Bronchial epithelial cell (primary cell): ENCODE measurements around the gene FMO4. TPM values are rescaled to one million over a fixed set of nuclear protein-coding genes. Genes with fewer than 3 reads are reported as not detected.
A peak's percentile ranks its signal among the peaks of the same experiment; 100 is the strongest.
"Not testable (repeated sequence)": the region's sequence is repeated elsewhere in the genome, so short reads cannot be mapped to it uniquely, and the experiment has no call there.

Experiments used
- DNase-seq: peaks from one replicate; pipeline ENCODE4 v3.0.0-alpha.2; 2010; ENCODE audit warnings: low read depth
- FAIRE-seq: peaks from 2 replicates; lab custom pipeline; 2011; peaks lifted over from hg19 to GRCh38; lab: Jason Lieb, UNC
- H3K27me3 ChIP-seq: 2 replicates; pipeline ENCODE4 v1.5.1; 2011; ENCODE audit warnings: low read length; ENCODE audit not compliant: control insufficient read depth, insufficient read depth
- H3K36me3 ChIP-seq: 2 replicates; pipeline ENCODE4 v1.5.1; 2011; ENCODE audit warnings: low read length; ENCODE audit not compliant: control insufficient read depth, insufficient read depth
- H3K4me3 ChIP-seq: 2 replicates; pipeline ENCODE4 v1.5.1; 2011; ENCODE audit warnings: mild to moderate bottlenecking, low read depth, low read length, control low read depth
- total RNA-seq: library from RNA; depleted of rRNA; stranded (reverse); fragments of >200 nt; gene quantifications from 2 replicates; pipeline ENCODE4 v1.2.1, GENCODE V29; 2014
- TF ChIP-seq, protein P1 (sequence below): IDR thresholded peaks from 2 replicates; pipeline ENCODE4 v1.5.1; 2011; ENCODE audit warnings: mild to moderate bottlenecking, moderate library complexity, low read length, control low read depth, inconsistent platforms; ENCODE audit not compliant: insufficient read depth, severe bottlenecking

FMO4 gene
- total RNA-seq, 1 donor from 2014 or later = 0.79 TPM

DNA sequence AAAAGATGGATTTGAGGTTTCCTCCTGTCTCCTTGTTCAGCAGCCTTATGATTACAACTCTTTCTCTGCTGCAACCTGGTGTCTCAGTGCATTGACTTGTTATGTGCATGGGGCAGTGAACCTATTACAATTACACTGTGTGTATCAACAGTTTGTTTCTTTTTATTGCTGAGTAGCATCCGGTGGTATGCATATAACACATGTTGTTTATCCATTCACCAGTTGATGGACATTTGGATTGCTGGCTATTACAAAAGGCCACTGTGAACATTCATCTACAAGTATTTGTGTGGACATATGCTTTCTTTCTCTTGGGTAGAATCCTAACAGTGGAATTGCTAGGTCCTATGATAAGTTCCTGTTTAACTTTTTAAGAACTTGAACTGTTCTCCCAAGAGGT lies 65.9 kb downstream of the FMO4 start:
- H3K27me3 ChIP-seq = no peaks in the 10 kb centered on the region
- DNase-seq (no peak), FAIRE-seq (no peak)
- TF ChIP-seq, protein P1, sequence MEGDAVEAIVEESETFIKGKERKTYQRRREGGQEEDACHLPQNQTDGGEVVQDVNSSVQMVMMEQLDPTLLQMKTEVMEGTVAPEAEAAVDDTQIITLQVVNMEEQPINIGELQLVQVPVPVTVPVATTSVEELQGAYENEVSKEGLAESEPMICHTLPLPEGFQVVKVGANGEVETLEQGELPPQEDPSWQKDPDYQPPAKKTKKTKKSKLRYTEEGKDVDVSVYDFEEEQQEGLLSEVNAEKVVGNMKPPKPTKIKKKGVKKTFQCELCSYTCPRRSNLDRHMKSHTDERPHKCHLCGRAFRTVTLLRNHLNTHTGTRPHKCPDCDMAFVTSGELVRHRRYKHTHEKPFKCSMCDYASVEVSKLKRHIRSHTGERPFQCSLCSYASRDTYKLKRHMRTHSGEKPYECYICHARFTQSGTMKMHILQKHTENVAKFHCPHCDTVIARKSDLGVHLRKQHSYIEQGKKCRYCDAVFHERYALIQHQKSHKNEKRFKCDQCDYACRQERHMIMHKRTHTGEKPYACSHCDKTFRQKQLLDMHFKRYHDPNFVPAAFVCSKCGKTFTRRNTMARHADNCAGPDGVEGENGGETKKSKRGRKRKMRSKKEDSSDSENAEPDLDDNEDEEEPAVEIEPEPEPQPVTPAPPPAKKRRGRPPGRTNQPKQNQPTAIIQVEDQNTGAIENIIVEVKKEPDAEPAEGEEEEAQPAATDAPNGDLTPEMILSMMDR = no peak
- H3K4me3 ChIP-seq = no peak overlapping the region
- H3K36me3 ChIP-seq = no peaks in the 10 kb centered on the region

GRCh38 chr1:171381866-171382210 lies 67.9 kb downstream of the FMO4 start:
- no peak for DNase-seq
- H3K27me3 ChIP-seq = no peaks in the 10 kb centered on the region
- FAIRE-seq = no peak
- no peak overlapping the region for H3K4me3 ChIP-seq
- TF ChIP-seq, protein P1 = no peak
- H3K36me3 ChIP-seq = no peaks in the 10 kb centered on the region

GRCh38 chr1:171384496-171384895 lies 70.5 kb downstream of the FMO4 start:
- no peaks in the 10 kb centered on the region for H3K36me3 ChIP-seq
- TF ChIP-seq, protein P1 = no peak
- no peak overlapping the region for H3K4me3 ChIP-seq
- no peak for FAIRE-seq
- no peak for DNase-seq
- no peaks in the 10 kb centered on the region for H3K27me3 ChIP-seq

DNA sequence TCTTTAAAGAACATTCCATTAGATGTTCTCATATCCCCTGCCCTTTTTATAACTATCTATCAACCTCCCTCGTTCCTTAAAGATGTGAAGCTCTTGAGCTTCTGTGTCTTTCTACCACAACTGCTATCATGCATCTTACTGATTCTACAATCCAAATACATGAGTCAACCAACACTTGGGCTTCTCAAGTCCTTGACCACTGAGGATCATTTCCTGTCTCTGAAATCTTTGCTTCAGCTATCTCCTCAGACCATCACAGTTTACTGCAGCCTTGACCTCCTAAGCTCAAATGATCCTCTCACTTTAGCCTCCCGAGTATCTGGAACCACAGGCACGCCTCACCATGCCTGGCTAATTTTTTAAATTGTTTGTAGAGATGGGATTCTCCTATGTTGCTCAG lies 75.2 kb downstream of the FMO4 start:
- TF ChIP-seq, protein P1 = no peak
- peak; percentile 13 for FAIRE-seq
- Histone ChIP-seq H3K27me3 (no peaks in the 10 kb centered on the region), H3K36me3 (no peaks in the 10 kb centered on the region), H3K4me3 (no peak overlapping the region)
- no peak for DNase-seq

- not testable (repeated sequence) for H3K4me3 ChIP-seq, FAIRE-seq, DNase-seq, H3K27me3 ChIP-seq, H3K36me3 ChIP-seq
Measured at GRCh38 chr1:171390740-171391139, 76.8 kb downstream of the FMO4 start.

Other genes with a start within 250 kb of the FMO4 start
- not detected in 2 replicates for gene FMO3, start 223.3 kb upstream of the FMO4 start, total RNA-seq
- gene FMO2, start 128.9 kb upstream of the FMO4 start, total RNA-seq = not detected in 2 replicates
- gene FMO1, start 65.7 kb upstream of the FMO4 start, total RNA-seq = not detected in 2 replicates
- gene PRRC2C, start 171.3 kb downstream of the FMO4 start, total RNA-seq = 38.2 and 54.9 TPM in 2 replicates